ENCODE results near the gene CEP192.

DNA sequence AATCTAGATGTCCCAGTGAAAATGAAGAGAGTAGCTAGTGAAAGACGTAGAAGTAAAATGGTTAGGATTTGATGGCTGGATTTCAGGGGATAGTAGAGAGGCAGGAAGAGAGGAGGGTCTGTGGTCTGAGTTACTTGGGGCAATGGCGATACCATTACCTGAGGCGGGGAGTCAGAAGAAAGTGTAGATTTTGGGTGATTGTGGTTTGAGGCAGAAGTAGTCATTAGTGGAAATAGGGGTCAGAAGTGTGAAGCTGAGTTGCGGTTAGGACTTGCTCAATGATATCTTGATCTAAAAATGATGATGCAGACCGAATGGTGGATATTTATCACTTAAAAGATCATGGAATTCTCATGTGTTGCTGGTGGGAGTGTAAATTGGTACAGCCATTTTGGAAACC is 41.0 kb downstream of the CEP192 start:
- no peak for TF ChIP-seq SUZ12 (IDR thresholded peaks at IDR 0.05; ENCODE audit: extremely low read depth, insufficient read depth, insufficient read length)
- no peak for TF ChIP-seq ZNF274 (IDR thresholded peaks at IDR 0.05; ENCODE audit: low read depth, low read length)

All from NT2/D1 (cell line).